Left ventricle myocardium inferior (tissue), 1 donor: ENCODE data around the gene SPTBN5. TPM values are rescaled to one million over a fixed set of nuclear protein-coding genes. Genes with fewer than 3 reads are reported as not detected.

Experiments used
- DNase-seq: peaks from one replicate; pipeline ENCODE4 v3.0.0-alpha.2; 2020
- H3K27ac ChIP-seq: fragments of 200-600 bp; replicated peaks from 2 replicates; pipeline ENCODE4 v1.8.0; 2021
- H3K27me3 ChIP-seq: fragments of 200-600 bp; 2 replicates; pipeline ENCODE4 v1.8.0; 2021; ENCODE audit warnings: low read depth
- H3K36me3 ChIP-seq: fragments of 200-600 bp; 2 replicates; pipeline ENCODE4 v1.8.0; 2021
- H3K4me1 ChIP-seq: fragments of 200-600 bp; 2 replicates; pipeline ENCODE4 v1.8.0; 2021
- H3K4me3 ChIP-seq: fragments of 200-600 bp; 2 replicates; pipeline ENCODE4 v1.8.0; 2021; ENCODE audit warnings: mild to moderate bottlenecking, moderate library complexity
- H3K9me3 ChIP-seq: fragments of 200-600 bp; replicated peaks from 2 replicates; pipeline ENCODE4 v1.8.0; 2021
- CTCF ChIP-seq: fragments of 200-600 bp; IDR thresholded peaks from 2 replicates; pipeline ENCODE4 v1.8.0; 2021; ENCODE audit warnings: antibody characterized with exemption, mild to moderate bottlenecking, borderline replicate concordance
- intact Hi-C: fragments of 100-400 bp; cut with micrococcal nuclease; formaldehyde crosslinking; loops from one replicate; pipeline ENCODE4 v1.11.0; 2022
- total RNA-seq: library from RNA; stranded (reverse); fragmentation: NEBNext Ultra II Directional; extraction: Animal tissue kit (Norgen Biotek cat#: 25700); gene quantifications from one replicate; pipeline ENCODE4 v1.2.1, GENCODE V29; 2021
- donor health status: DM: no; HTN: yes; CAD: no; lungs with severe emphysema.

Gene SPTBN5
- total RNA-seq, 1 donor from 2014 or later: 2.7 TPM

- intact Hi-C loops: no loop called here
- no peak for TF ChIP-seq CTCF
- H3K4me3 ChIP-seq: no peak overlapping the region
- H3K27ac ChIP-seq: peak overlapping the region; percentile 89
- no peaks in the 10 kb centered on the region for H3K27me3 ChIP-seq
- no peaks in the 10 kb centered on the region for H3K9me3 ChIP-seq
- peaks cover 99% of the 10 kb centered on the region for H3K4me1 ChIP-seq
- peaks cover 21% of the 10 kb centered on the region for H3K36me3 ChIP-seq
- no peak for DNase-seq
Observed at GRCh38 chr15:41937568-41937923, 43.7 kb upstream of the SPTBN5 start.

GRCh38 chr15:41936649-41937567, 43.1 kb upstream of the SPTBN5 start:
- Histone ChIP-seq H3K9me3 (no peaks in the 10 kb centered on the region), H3K36me3 (peaks cover 19% of the 10 kb centered on the region), H3K4me3 (no peak overlapping the region), H3K27me3 (no peaks in the 10 kb centered on the region), H3K27ac (peak overlapping the region; percentile 89), H3K4me1 (peaks cover 99% of the 10 kb centered on the region)
- DNase-seq: no peak
- intact Hi-C loops: no loop called here
- no peak for TF ChIP-seq CTCF

GRCh38 chr15:41936155-41936554, 42.3 kb upstream of the SPTBN5 start:
- Histone ChIP-seq H3K9me3 (no peaks in the 10 kb centered on the region), H3K27me3 (no peaks in the 10 kb centered on the region), H3K27ac (peak overlapping the region; percentile 89), H3K4me3 (no peak overlapping the region), H3K4me1 (peaks cover 99% of the 10 kb centered on the region), H3K36me3 (peaks cover 14% of the 10 kb centered on the region)
- intact Hi-C loops: no loop called here
- DNase-seq: no peak
- no peak for TF ChIP-seq CTCF

GRCh38 chr15:41935566-41936020, 41.7 kb upstream of the SPTBN5 start:
- Histone ChIP-seq H3K4me3 (no peak overlapping the region), H3K9me3 (no peaks in the 10 kb centered on the region), H3K27ac (peak overlapping the region; percentile 89), H3K4me1 (peaks cover 99% of the 10 kb centered on the region), H3K27me3 (no peaks in the 10 kb centered on the region), H3K36me3 (peaks cover 14% of the 10 kb centered on the region)
- TF ChIP-seq CTCF: no peak
- DNase-seq: no peak
- intact Hi-C loops: no loop called here

GRCh38 chr15:41934843-41935242, 41.0 kb upstream of the SPTBN5 start:
- DNase-seq: no peak
- intact Hi-C loops: no loop called here
- peaks cover 99% of the 10 kb centered on the region for H3K4me1 ChIP-seq
- H3K36me3 ChIP-seq: peaks cover 7% of the 10 kb centered on the region
- H3K4me3 ChIP-seq: no peak overlapping the region
- H3K27me3 ChIP-seq: no peaks in the 10 kb centered on the region
- H3K27ac ChIP-seq: peak overlapping the region; percentile 89
- no peaks in the 10 kb centered on the region for H3K9me3 ChIP-seq
- no peak for TF ChIP-seq CTCF
